ENCODE data around the gene CMKLR1.

The CMKLR1 gene

GRCh38 chr12:108335349-108336119, 3.6 kb downstream of the CMKLR1 start:
- DNase-seq (ENCODE audit: low read depth in 3 of 3): no peak

- DNase-seq (ENCODE audit: low read depth in 3 of 3): no peak
Observed at GRCh38 chr12:108333898-108334699, 5.0 kb downstream of the CMKLR1 start.

GRCh38 chr12:108332791-108333382, 6.2 kb downstream of the CMKLR1 start:
- DNase-seq (ENCODE audit: low read depth in 3 of 3): no peak

GRCh38 chr12:108328420-108328819, 10.7 kb downstream of the CMKLR1 start:
- DNase-seq (ENCODE audit: low read depth in 3 of 3): no peak

GRCh38 chr12:108327621-108328344, 11.3 kb downstream of the CMKLR1 start:
- no peak for DNase-seq (ENCODE audit: low read depth in 3 of 3)

- DNase-seq (ENCODE audit: low read depth in 3 of 3): no peak
Observed at GRCh38 chr12:108326254-108326750, 12.8 kb downstream of the CMKLR1 start.

GRCh38 chr12:108325549-108325948, 13.6 kb downstream of the CMKLR1 start:
- no peak for DNase-seq (ENCODE audit: low read depth in 3 of 3)

GRCh38 chr12:108325018-108325358, 14.1 kb downstream of the CMKLR1 start:
- no peak for DNase-seq (ENCODE audit: low read depth in 3 of 3)

GRCh38 chr12:108324351-108325017, 14.6 kb downstream of the CMKLR1 start:
- DNase-seq (ENCODE audit: low read depth in 3 of 3): no peak

- no peak for DNase-seq (ENCODE audit: low read depth in 3 of 3)
Observed at GRCh38 chr12:108323581-108323980, 15.5 kb downstream of the CMKLR1 start.

- no peak for DNase-seq (ENCODE audit: low read depth in 3 of 3)
Observed at GRCh38 chr12:108322998-108323397, 16.1 kb downstream of the CMKLR1 start.

GRCh38 chr12:108321688-108322087, 17.4 kb downstream of the CMKLR1 start:
- no peak for DNase-seq (ENCODE audit: low read depth in 3 of 3)

- no peak for DNase-seq (ENCODE audit: low read depth in 3 of 3)
Observed at GRCh38 chr12:108320507-108321293, 18.4 kb downstream of the CMKLR1 start.

GRCh38 chr12:108319277-108320234, 19.6 kb downstream of the CMKLR1 start:
- no peak for DNase-seq (ENCODE audit: low read depth in 3 of 3)

- DNase-seq (ENCODE audit: low read depth in 3 of 3): no peak
Observed at GRCh38 chr12:108318472-108319275, 20.4 kb downstream of the CMKLR1 start.

- DNase-seq (ENCODE audit: low read depth in 3 of 3): no peak
Observed at GRCh38 chr12:108317308-108318234, 21.5 kb downstream of the CMKLR1 start.

Measured in stimulated activated CD4-positive, alpha-beta T cell treated with anti-CD3 and anti-CD28 coated beads, TNF-alpha, amount 100 ng/mL, for 4 hours (primary cell).